SK-N-SH (cell line): ENCODE results near the gene DLD. TPM values are rescaled to one million over a fixed set of nuclear protein-coding genes. Genes with fewer than 3 reads are reported as not detected.

ENCODE experiments used
- CTCF ChIA-PET: fragments of 300-600, 350-600 bp; formaldehyde crosslinking; extraction: SDS; loops from one replicate; lab custom pipeline; 2021; lab: Yijun Ruan, JAX
- POLR2A ChIA-PET: fragments of 350-600 bp; sonication (Branson Sonifier 250); formaldehyde crosslinking; extraction: SDS; loops from one replicate; lab custom pipeline; 2020; ENCODE audit warnings: antibody characterized with exemption, inconsistent platforms; lab: Yijun Ruan, JAX
- DNase-seq: peaks from one replicate; pipeline ENCODE4 v3.0.0; 2012
- H2AFZ ChIP-seq: fragments of 200-600 bp; sonication (generic); 2 replicates; pipeline ENCODE4 v1.8.1; 2016; ENCODE audit warnings: antibody characterized with exemption, mild to moderate bottlenecking, low read depth
- H3F3A ChIP-seq: fragments of 200-600 bp; sonication (generic); replicated peaks from 2 replicates; pipeline ENCODE3; 2016; ENCODE audit warnings: antibody characterized with exemption, mild to moderate bottlenecking; ENCODE audit not compliant: insufficient read depth
- H3K27ac ChIP-seq, 2 experiments: fragments of 200-500 bp in 1 of 2; fragments of 200-600 bp in 1 of 2; sonication (Bioruptor generic) in 1 of 2; sonication (generic), shearing (Covaris generic) in 1 of 2; 2 replicates each; pipeline versions ENCODE4 v1.5.1 to v1.6.1; 2014 to 2016; ENCODE audit warnings: low read depth in 2 of 2, inconsistent platforms in 1 of 2, low read length in 1 of 2, mild to moderate bottlenecking in 1 of 2, mixed read lengths in 1 of 2
- H3K27me3 ChIP-seq: fragments of 200-600 bp; sonication (generic), shearing (Covaris generic); 2 replicates; pipeline ENCODE4 v1.6.1; 2016; ENCODE audit warnings: mixed run types; ENCODE audit not compliant: insufficient read depth
- H3K36me3 ChIP-seq, 2 experiments: fragments of 200-500 bp in 1 of 2; fragments of 200-600 bp in 1 of 2; sonication (Bioruptor generic) in 1 of 2; sonication (generic) in 1 of 2; replicated peaks in 1 of 2; 2 replicates each; pipeline versions ENCODE3 to v1.5.1; 2014 to 2016; ENCODE audit warnings: low read length in 1 of 2, mild to moderate bottlenecking in 1 of 2; ENCODE audit not compliant: insufficient read depth in 2 of 2, control insufficient read depth in 1 of 2
- H3K4me1 ChIP-seq, 2 experiments: fragments of 200-500 bp in 1 of 2; fragments of 200-600 bp in 1 of 2; sonication (Bioruptor generic) in 1 of 2; sonication (generic), shearing (Covaris generic) in 1 of 2; 2 replicates each; pipeline versions ENCODE4 v1.5.1 to v1.6.1; 2014 to 2016; ENCODE audit warnings: low read depth in 1 of 2, low read length in 1 of 2, mixed run types in 1 of 2; ENCODE audit not compliant: insufficient read depth in 2 of 2, control insufficient read depth in 1 of 2
- H3K4me2 ChIP-seq: fragments of 200-600 bp; sonication (generic), shearing (Covaris generic); 2 replicates; pipeline ENCODE4 v1.6.1; 2017; ENCODE audit warnings: mixed run types
- H3K4me3 ChIP-seq, 2 experiments: fragments of 200-500 bp in 1 of 2; fragments of 200-600 bp in 1 of 2; sonication (Bioruptor generic) in 1 of 2; sonication (generic), shearing (Covaris generic) in 1 of 2; 2 replicates each; pipeline versions ENCODE4 v1.5.1 to v1.8.1; 2014 to 2016; ENCODE audit warnings: low read depth in 2 of 2, inconsistent platforms in 1 of 2, low read length in 1 of 2, mild to moderate bottlenecking in 1 of 2, mixed read lengths in 1 of 2, moderate library complexity in 1 of 2
- H3K79me2 ChIP-seq: fragments of 200-600 bp; sonication (generic); 2 replicates; pipeline ENCODE4 v1.8.1; 2017; ENCODE audit warnings: mild to moderate bottlenecking; ENCODE audit not compliant: insufficient read depth
- H3K9ac ChIP-seq: fragments of 200-600 bp; sonication (generic); 2 replicates; pipeline ENCODE4 v1.6.1; 2017; ENCODE audit warnings: mixed run types
- H3K9me2 ChIP-seq: fragments of 200-600 bp; sonication (generic); 2 replicates; pipeline ENCODE4 v1.6.1; 2017; ENCODE audit warnings: mixed run types
- H3K9me3 ChIP-seq: fragments of 200-600 bp; sonication (generic); 2 replicates; pipeline ENCODE4 v1.6.1; 2017; ENCODE audit warnings: mixed run types, mild to moderate bottlenecking, moderate library complexity
- H4K20me1 ChIP-seq: fragments of 200-600 bp; sonication (generic); 2 replicates; pipeline ENCODE4 v1.6.1; 2017; ENCODE audit warnings: mild to moderate bottlenecking, mixed run types; ENCODE audit not compliant: insufficient read depth
- CHD2 ChIP-seq: fragments of 150-350 bp; IDR thresholded peaks from 2 replicates; pipeline ENCODE4 v1.6.1; 2018; ENCODE audit warnings: low read length; ENCODE audit not compliant: partially characterized antibody
- CTCF ChIP-seq: fragments of 200-600 bp; sonication (generic); IDR thresholded peaks from 2 replicates; pipeline ENCODE4 v1.6.1; 2017; ENCODE audit warnings: antibody characterized with exemption, mild to moderate bottlenecking, moderate library complexity
- ELF1 ChIP-seq: IDR thresholded peaks from 2 replicates; pipeline ENCODE4 v1.4.0; 2012
- EP300 ChIP-seq, 2 experiments: IDR thresholded peaks; 2 replicates each; pipeline versions ENCODE4 v1.4.0 to v1.6.1; 2012; ENCODE audit warnings: borderline replicate concordance in 1 of 2, low read depth in 1 of 2, low read length in 1 of 2
- FOSL2 ChIP-seq: IDR thresholded peaks from 2 replicates; pipeline ENCODE4 v1.4.0; 2012; ENCODE audit warnings: low read depth, mild to moderate bottlenecking, moderate library complexity, borderline replicate concordance
- FOXJ3 ChIP-seq: sonication (generic); formaldehyde crosslinking; IDR thresholded peaks from 2 replicates; pipeline ENCODE4 v1.5.1; 2020; ENCODE audit warnings: mild to moderate bottlenecking, missing genetic modification reagents
- FOXM1 ChIP-seq: IDR thresholded peaks from 2 replicates; pipeline ENCODE4 v1.4.0; 2012; ENCODE audit warnings: low read depth, mild to moderate bottlenecking
- GABPA ChIP-seq: IDR thresholded peaks from 2 replicates; pipeline ENCODE4 v1.4.0; 2012; ENCODE audit warnings: low read depth, mild to moderate bottlenecking
- GATA2 ChIP-seq: sonication (generic); formaldehyde crosslinking; IDR thresholded peaks from 2 replicates; pipeline ENCODE4 v1.5.0; 2020; ENCODE audit warnings: mild to moderate bottlenecking, missing genetic modification reagents
- MEF2A ChIP-seq: IDR thresholded peaks from 2 replicates; pipeline ENCODE4 v1.4.0; 2012; ENCODE audit warnings: low read depth, borderline replicate concordance
- MXI1 ChIP-seq: IDR thresholded peaks from 2 replicates; pipeline ENCODE4 v1.6.1; 2012; ENCODE audit warnings: mild to moderate bottlenecking, low read depth, low read length, improper control_type of control experiment
- PBX3 ChIP-seq: IDR thresholded peaks from 2 replicates; pipeline ENCODE4; 2012
- POLR2AphosphoS5 ChIP-seq: IDR thresholded peaks from 2 replicates; pipeline ENCODE4 v1.6.1; 2012; ENCODE audit warnings: low read depth, low read length
- RCOR1 ChIP-seq: fragments of 150-350 bp; IDR thresholded peaks from 2 replicates; pipeline ENCODE4 v1.6.1; 2017; ENCODE audit warnings: antibody characterized with exemption, low read length
- REST ChIP-seq: IDR thresholded peaks from 2 replicates; pipeline ENCODE4 v1.6.1; 2012; ENCODE audit warnings: mild to moderate bottlenecking, low read depth, low read length, moderate library complexity
- SIN3A ChIP-seq: IDR thresholded peaks from 2 replicates; pipeline ENCODE4 v1.6.1; 2012; ENCODE audit warnings: low read depth, mild to moderate bottlenecking, low read length, moderate library complexity, borderline replicate concordance
- TCF12 ChIP-seq: IDR thresholded peaks from 2 replicates; pipeline ENCODE4 v1.4.0; 2012
- YY1 ChIP-seq: IDR thresholded peaks from 2 replicates; pipeline ENCODE4 v1.4.0; 2012; ENCODE audit warnings: low read depth, mild to moderate bottlenecking
- WGBS: methylation state at CpG from one replicate; pipeline ENCODE4 v1.1.6; 2017; ENCODE audit warnings: low lambda C conversion rate; 5-methylcytosine and 5-hydroxymethylcytosine counted together
- polyA plus RNA-seq, 3 experiments: library from polyadenylated mRNA; depleted of rRNA; stranded (reverse); fragments of >200 nt; gene quantifications; 2 replicates each; pipeline ENCODE4 v1.2.3, GENCODE V29; 2012

The DLD gene
- polyA plus RNA-seq, 1 of the 3 experiments (the other 2 are of a cell fraction) = 140 TPM

- WGBS = 82% methylated on average over 4 of the region's 6 CpGs
- ChIA-PET POLR2A (no interaction called here), CTCF (interaction anchor here (1.1 kb wide), 1 partner anchor 14 kb away, joined by 5 read pairs; no protein-coding TSS in a partner anchor)
- no peak overlapping the region for H2AFZ ChIP-seq
- peaks cover 88 to 90% of the 10 kb centered on the region in 2 experiments for H3K36me3 ChIP-seq
- peaks cover 24 to 47% of the 10 kb centered on the region in 2 experiments for H3K4me1 ChIP-seq
- no peak overlapping the region for H3K4me3 ChIP-seq
- no peak for TF ChIP-seq MEF2A
- TF ChIP-seq PBX3 = no peak
- TF ChIP-seq FOXJ3 (CRISPR knock-in tag) = no peak
- no peak for TF ChIP-seq FOSL2
- TF ChIP-seq FOXM1 = no peak
- no peak for TF ChIP-seq GABPA
- TF ChIP-seq MXI1 = no peak
- no peak for TF ChIP-seq TCF12
- no peak for TF ChIP-seq ELF1
- TF ChIP-seq REST = no peak
- no peak for TF ChIP-seq SIN3A
- TF ChIP-seq CTCF = no peak
- no peak for TF ChIP-seq POLR2AphosphoS5
- TF ChIP-seq YY1 = no peak
- TF ChIP-seq GATA2 = no peak
- no peak for TF ChIP-seq RCOR1
- no peak for TF ChIP-seq CHD2
- no peak for TF ChIP-seq EP300 (IDR thresholded peaks at IDR 0.05; ENCODE audit: borderline replicate concordance in 1 of 2, low read depth in 1 of 2, low read length in 1 of 2)
- H3K27ac ChIP-seq = peak overlapping the region; percentile 51 to 93; a peak in 3 of 4 replicates
- no peaks in the 10 kb centered on the region for H3K27me3 ChIP-seq
- DNase-seq = no peak
- H3K4me2 ChIP-seq = peak overlapping the region; percentile 15; the same call in 1 of the 2 replicates
- H3K9ac ChIP-seq = no peak overlapping the region
- H3K9me3 ChIP-seq = no peaks in the 10 kb centered on the region
- H3F3A ChIP-seq = peaks cover 75% of the 10 kb centered on the region
- H3K9me2 ChIP-seq = no peaks in the 10 kb centered on the region
- H3K79me2 ChIP-seq = peaks cover 25% of the 10 kb centered on the region; the same call in 1 of the 2 replicates
- no peaks in the 10 kb centered on the region; the same call in 1 of the 2 replicates for H4K20me1 ChIP-seq
Observed at GRCh38 chr7:107946881-107947280, 55.9 kb downstream of the DLD start.
